GM21367 (cell line): ENCODE results near the gene NR1H3.
"Not testable (repeated sequence)": the region's sequence is repeated elsewhere in the genome, so short reads cannot be mapped to it uniquely, and the experiment has no call there.

Experiments used
- ATAC-seq: cut with Tn5 transposase; IDR thresholded peaks from one replicate; pipeline ENCODE4 v1.9.1; 2021; ENCODE audit not compliant: unreplicated experiment

NR1H3 gene

GRCh38 chr11:47302853-47303252, 45.1 kb downstream of the NR1H3 start:
- ATAC-seq: no peak

- ATAC-seq: no peak
Observed at GRCh38 chr11:47305734-47306483, 48.1 kb downstream of the NR1H3 start.

GRCh38 chr11:47306484-47306844, 48.7 kb downstream of the NR1H3 start:
- no peak for ATAC-seq

- no peak for ATAC-seq
Observed at GRCh38 chr11:47308050-47308823, 50.4 kb downstream of the NR1H3 start.

GRCh38 chr11:47314992-47315391, 57.2 kb downstream of the NR1H3 start:
- no peak for ATAC-seq

- not testable (repeated sequence) for ATAC-seq
Observed at GRCh38 chr11:47316501-47316900, 58.7 kb downstream of the NR1H3 start.

- ATAC-seq: peak; percentile 64
Observed at GRCh38 chr11:47317064-47317828, 59.5 kb downstream of the NR1H3 start.

- no peak for ATAC-seq
Observed at GRCh38 chr11:47318166-47318565, 60.4 kb downstream of the NR1H3 start.
